Measurements from ENCODE around the gene OR13J1. TPM values are rescaled to one million over a fixed set of nuclear protein-coding genes. Genes with fewer than 3 reads are reported as not detected.
"Not testable (repeated sequence)": the region's sequence is repeated elsewhere in the genome, so short reads cannot be mapped to it uniquely, and the experiment has no call there.

Gene OR13J1
- not detected for total RNA-seq

GRCh38 chr9:35870351-35870923 lies at the start of gene OR13J1:
Gene OR13J1, minus strand, starts transcription at chr9:35870401. Its CDS starts 0 bp downstream, at chr9:35870401.
- no peak for DNase-seq

DNA sequence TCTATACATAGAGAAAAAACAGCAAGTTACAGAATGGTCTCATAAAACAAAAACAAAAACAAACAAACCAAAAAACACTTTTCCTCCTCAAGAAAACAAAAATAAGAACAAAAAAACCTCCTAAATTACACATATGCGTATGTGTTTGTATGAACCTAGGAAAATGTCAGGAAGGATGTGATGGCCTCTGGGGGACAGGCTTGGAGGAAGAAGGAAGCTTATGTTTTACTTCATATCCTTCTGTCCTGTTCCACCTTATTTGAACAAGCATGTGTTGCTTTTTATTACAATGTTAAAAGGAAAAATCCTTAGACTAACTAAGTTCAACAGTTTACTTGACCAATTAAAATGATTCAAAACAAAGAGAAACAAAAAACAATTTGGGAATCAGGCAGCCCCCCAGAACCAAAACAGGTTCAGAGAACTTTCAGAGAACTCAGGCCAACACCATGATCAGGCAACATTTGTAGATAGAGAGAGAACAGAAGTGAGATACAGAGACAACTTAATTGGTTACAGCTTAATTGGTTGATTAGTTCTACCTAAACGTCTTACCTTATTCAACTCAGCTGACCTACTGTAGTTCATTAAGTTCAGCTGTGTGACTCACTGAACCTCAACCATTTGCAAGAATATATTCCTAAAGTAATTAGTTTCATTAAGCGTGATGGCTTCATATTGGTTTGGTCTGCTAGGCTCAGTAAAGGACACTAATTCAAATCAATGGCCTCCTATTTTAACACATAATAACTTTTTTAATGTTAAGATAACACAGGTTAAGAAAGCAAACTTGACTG lies 49.2 kb upstream of the OR13J1 start:
- DNase-seq: no peak

DNA sequence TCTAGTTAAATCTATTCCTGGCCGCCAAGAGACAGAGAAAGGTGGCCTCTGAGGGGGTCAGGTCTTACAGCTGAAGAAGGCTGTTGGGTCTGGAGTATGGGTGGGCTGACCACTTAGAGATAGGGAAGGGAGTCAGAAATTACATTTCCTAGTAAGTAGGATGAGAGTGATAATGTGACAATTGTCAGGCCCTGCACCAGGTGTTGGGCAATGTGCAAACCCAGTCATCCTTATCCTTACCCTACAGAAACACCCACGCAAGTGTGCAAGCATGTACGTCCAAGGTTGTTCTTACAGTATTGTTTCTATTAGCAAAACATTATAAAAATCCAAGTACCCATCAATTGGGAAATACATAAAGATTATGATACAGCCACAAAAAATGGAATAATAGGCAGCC lies 48.6 kb upstream of the OR13J1 start:
- DNase-seq: no peak

- no peak for DNase-seq
Observed at GRCh38 chr9:35917261-35917660, 47.1 kb upstream of the OR13J1 start.

DNA sequence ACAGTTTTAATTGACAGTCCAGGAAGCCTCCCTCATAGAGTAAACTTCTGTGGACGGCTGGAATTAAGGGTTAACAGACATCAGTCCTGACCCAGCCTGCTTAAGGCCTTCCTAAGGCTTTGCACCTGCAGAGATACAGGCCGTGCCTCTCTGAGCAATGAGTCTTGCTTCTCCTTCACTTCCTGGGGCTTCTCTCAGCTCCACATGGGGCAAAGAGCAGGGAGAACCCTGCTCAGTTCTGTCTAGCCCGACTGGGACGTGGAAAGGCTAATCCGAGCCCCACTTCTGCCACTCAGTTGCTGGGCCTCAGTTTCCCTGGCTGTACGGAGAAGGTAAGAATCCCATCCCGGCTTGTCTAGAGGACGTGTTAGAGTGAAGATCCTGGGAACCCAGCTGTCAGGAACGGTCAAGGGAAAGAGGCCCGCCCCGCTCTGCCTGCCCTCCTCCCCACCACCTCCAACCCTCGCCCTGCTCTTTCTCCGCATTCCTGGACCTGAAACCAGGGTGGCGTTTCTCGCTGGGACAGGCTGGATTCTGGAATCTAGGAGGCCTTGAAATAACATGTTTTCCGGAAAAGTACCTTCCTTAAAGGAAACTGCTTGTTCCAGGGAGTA lies 45.6 kb upstream of the OR13J1 start:
- no peak for DNase-seq

- no peak for DNase-seq
Observed at GRCh38 chr9:35914301-35914807, 44.2 kb upstream of the OR13J1 start.

DNA sequence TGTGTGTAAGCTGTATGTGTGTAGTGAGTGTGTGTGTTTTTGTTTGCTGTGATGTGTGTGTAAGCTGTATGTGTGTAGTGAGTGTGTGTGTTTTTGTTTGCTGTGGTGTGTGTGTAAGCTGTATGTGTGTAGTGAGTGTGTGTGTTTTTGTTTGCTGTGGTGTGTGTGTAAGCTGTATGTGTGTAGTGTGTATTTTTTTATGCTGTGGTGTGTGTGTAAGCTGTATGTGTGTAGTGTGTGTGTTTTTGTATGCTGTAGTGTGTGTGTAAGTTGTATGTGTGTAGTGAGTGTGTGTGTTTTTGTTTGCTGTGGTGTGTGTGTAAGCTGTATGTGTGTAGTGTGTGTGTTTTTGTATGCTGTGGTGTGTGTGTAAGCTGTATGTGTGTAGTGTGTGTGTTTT lies 43.2 kb upstream of the OR13J1 start:
- DNase-seq: not testable (repeated sequence)

- no peak for DNase-seq
Observed at GRCh38 chr9:35912791-35913400, 42.7 kb upstream of the OR13J1 start.

DNA sequence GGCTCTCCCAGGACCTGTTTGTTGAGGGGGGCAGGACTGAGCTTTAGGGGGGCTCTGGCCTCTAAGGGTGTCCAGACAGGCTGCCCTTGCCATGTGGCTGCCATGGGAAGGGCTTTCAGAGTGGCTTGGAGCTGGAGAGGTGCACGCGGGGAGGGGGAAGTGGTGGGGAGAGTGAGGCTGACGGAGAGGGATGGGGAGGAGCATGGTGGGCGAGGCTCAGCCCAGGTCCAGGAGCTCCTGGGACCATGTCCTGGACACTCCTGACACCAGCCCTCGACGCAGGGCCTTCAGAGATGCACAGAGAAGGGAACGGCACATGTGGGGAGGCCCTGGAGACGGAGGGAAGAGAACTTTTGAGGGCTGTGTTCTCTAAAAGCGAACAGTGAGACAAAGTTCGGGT lies 41.5 kb upstream of the OR13J1 start:
- no peak for DNase-seq

- no peak for DNase-seq
Observed at GRCh38 chr9:35910613-35911359, 40.6 kb upstream of the OR13J1 start.

- no peak for DNase-seq
Observed at GRCh38 chr9:35909687-35910612, 39.7 kb upstream of the OR13J1 start.

- no peak for DNase-seq
Observed at GRCh38 chr9:35909274-35909673, 39.1 kb upstream of the OR13J1 start, which contains the start of gene SPAAR. Gene SPAAR, plus strand, starts transcription at chr9:35909490. Its CDS starts 974 bp downstream, at chr9:35910464.

DNA sequence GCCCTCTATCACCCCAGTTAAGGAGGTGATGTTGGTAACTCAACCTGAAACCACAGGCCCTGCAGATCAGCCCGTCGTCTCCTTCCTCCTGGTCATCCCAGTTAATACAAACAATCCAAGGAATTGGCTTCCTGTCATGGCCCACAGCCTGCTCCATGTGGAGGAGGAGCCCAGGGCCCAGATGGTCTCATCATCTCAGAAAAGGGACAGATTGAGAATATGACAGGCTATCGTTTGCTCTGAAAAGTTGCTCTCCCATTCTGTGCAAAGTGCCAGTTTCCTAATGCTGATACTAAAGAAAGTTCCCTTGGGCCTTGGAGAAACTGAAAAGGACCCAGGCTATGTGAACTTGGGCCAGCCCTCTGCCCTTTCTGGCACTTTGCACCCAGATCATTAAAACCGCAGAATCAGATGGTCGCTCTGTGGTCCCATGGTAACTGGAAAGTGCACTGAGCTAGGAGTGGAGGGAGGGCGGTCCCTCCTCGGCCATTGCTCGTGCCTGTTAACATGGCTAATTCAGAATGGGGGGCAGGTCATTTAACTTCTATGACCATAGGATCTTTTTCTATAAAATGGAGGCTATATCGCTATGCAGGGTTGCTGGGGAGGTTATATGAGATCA lies 38.4 kb upstream of the OR13J1 start:
- DNase-seq: no peak

GRCh38 chr9:35907711-35908503 lies 37.7 kb upstream of the OR13J1 start:
- no peak for DNase-seq

DNA sequence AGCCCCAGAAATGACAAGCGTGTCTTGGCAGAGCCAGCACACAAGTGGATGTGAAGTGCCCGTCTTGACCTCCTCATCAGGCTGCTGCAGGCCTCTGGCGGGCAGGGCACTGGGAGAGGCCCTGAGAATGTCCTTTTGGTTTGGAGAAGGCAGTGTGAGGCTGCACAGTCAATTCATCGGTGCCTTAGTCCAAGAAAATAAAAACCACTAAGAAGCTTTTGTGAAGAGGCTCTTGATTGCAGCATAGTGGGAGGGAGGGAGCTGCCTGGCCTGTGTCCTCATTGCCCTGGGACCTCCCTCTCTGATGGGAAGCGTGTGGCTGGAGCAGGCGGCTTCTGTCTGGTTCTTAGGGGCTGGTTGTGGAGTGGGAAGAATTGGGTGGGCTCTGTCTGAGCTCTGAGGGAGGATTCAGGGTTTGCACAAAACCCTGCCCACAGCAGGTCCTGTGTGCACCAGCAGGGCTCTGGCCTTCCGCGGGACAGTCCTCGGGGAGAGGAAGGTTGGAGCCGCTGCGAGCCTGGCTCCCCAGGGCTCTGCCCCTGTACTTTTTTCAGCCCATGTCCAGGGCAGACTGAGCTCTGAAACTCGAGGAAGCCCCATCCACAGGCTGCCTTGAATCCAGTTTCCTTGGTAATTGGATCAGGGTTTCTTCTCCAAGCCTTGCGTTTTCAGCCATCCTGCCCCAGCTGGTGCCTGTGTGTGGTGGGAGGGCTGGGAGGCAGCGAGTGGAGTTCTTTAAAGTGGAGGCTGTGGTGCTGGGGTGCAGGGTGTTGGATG lies 36.9 kb upstream of the OR13J1 start:
- DNase-seq: no peak

GRCh38 chr9:35905912-35906679 lies 35.9 kb upstream of the OR13J1 start, which contains the start of gene HRCT1:
Gene HRCT1, plus strand, starts transcription at chr9:35906202. Its CDS starts 86 bp downstream, at chr9:35906288.
- DNase-seq: no peak

GRCh38 chr9:35905051-35905781 lies 35.0 kb upstream of the OR13J1 start:
- DNase-seq: no peak
